CD14-positive monocyte (primary cell): ENCODE measurements around the gene ULK4. TPM values are rescaled to one million over a fixed set of nuclear protein-coding genes. Genes with fewer than 3 reads are reported as not detected.

ENCODE experiments used
- DNase-seq, 3 donors: peaks; one replicate each; pipeline ENCODE4 v3.0.0-alpha.2; 2011 to 2022
- H2AFZ ChIP-seq: 2 replicates; pipeline ENCODE4 v1.6.0; 2012; ENCODE audit warnings: mild to moderate bottlenecking, low read depth, low read length, inconsistent platforms; ENCODE audit not compliant: insufficient read depth, poor library complexity, severe bottlenecking
- H3K27ac ChIP-seq, 2 donors: 1 replicate in 1 of 2; 2 replicates in 1 of 2; pipeline ENCODE4 v1.5.1; 2012 to 2013; ENCODE audit warnings: low read length in 2 of 2, control low read depth in 1 of 2, inconsistent platforms in 1 of 2, low read depth in 1 of 2, mild to moderate bottlenecking in 1 of 2
- H3K27me3 ChIP-seq, 2 donors: one replicate each; pipeline versions ENCODE4 v1.6.0 to v1.6.1; 2011 to 2013; ENCODE audit warnings: low read length in 2 of 2; ENCODE audit not compliant: control insufficient read depth in 2 of 2, insufficient read depth in 2 of 2
- H3K36me3 ChIP-seq, 2 donors: replicated peaks in 1 of 2; 1 replicate in 1 of 2; 2 replicates in 1 of 2; pipeline versions ENCODE4 v1.5.1 to v1.6.1; 2012 to 2013; ENCODE audit warnings: low read length in 2 of 2, control low read depth in 1 of 2, inconsistent platforms in 1 of 2, mild to moderate bottlenecking in 1 of 2; ENCODE audit not compliant: insufficient read depth in 2 of 2, control insufficient read depth in 1 of 2
- H3K4me1 ChIP-seq, 2 donors: 1 replicate in 1 of 2; 2 replicates in 1 of 2; pipeline versions ENCODE4 v1.5.1 to v1.6.1; 2012 to 2013; ENCODE audit warnings: low read length in 2 of 2, control low read depth in 1 of 2, inconsistent platforms in 1 of 2, mild to moderate bottlenecking in 1 of 2, moderate library complexity in 1 of 2; ENCODE audit not compliant: insufficient read depth in 2 of 2, control insufficient read depth in 1 of 2
- H3K4me2 ChIP-seq: replicated peaks from 2 replicates; pipeline ENCODE3; 2012; ENCODE audit warnings: low read length, moderate library complexity, mild to moderate bottlenecking; ENCODE audit not compliant: poor library complexity, severe bottlenecking; ENCODE audit errors: extremely low read depth
- H3K4me3 ChIP-seq, 3 experiments: fragments of 200-600 bp in 1 of 3; sonication (generic) in 1 of 3; replicated peaks in 1 of 3; 1 replicate in 2 of 3; 2 replicates in 1 of 3; pipeline ENCODE4 v1.5.1; 2011 to 2013; ENCODE audit warnings: low read length in 3 of 3, mild to moderate bottlenecking in 3 of 3, control low read depth in 2 of 3, low read depth in 2 of 3, inconsistent platforms in 1 of 3, moderate library complexity in 1 of 3
- H3K79me2 ChIP-seq: 2 replicates; pipeline ENCODE4 v1.6.0; 2012; ENCODE audit warnings: mild to moderate bottlenecking, control low read depth, inconsistent platforms, low read length, moderate library complexity; ENCODE audit not compliant: insufficient read depth
- H3K9ac ChIP-seq: 2 replicates; pipeline ENCODE4 v1.6.0; 2017; ENCODE audit warnings: low read length, mild to moderate bottlenecking; ENCODE audit not compliant: insufficient read depth, poor library complexity, severe bottlenecking
- H3K9me3 ChIP-seq, 2 donors: replicated peaks in 1 of 2; 1 replicate in 1 of 2; 2 replicates in 1 of 2; pipeline versions ENCODE4 v1.5.1 to v1.6.1; 2012 to 2013; ENCODE audit warnings: low read length in 2 of 2, control low read depth in 1 of 2; ENCODE audit not compliant: control insufficient read depth in 1 of 2, insufficient read depth in 1 of 2
- H4K20me1 ChIP-seq: 2 replicates; pipeline ENCODE4 v1.6.0; 2012; ENCODE audit warnings: mild to moderate bottlenecking, low read length, control low read depth, moderate library complexity; ENCODE audit not compliant: insufficient read depth
- H3K27ac Mint-ChIP-seq, 7 donors: one replicate each; pipeline ENCODE4 v1.8.0; 2020; ENCODE audit warnings: mild to moderate bottlenecking in 7 of 7, mixed read lengths in 7 of 7, moderate library complexity in 6 of 7, inconsistent platforms in 2 of 7
- H3K27me3 Mint-ChIP-seq, 3 donors: one replicate each; pipeline ENCODE4 v1.8.0; 2021 to 2022; ENCODE audit warnings: low read depth in 3 of 3, mild to moderate bottlenecking in 3 of 3, mixed read lengths in 3 of 3, moderate library complexity in 3 of 3, inconsistent platforms in 1 of 3
- H3K36me3 Mint-ChIP-seq, 2 donors: one replicate each; pipeline ENCODE4 v1.8.0; 2020; ENCODE audit warnings: mixed read lengths in 2 of 2, inconsistent platforms in 1 of 2, mild to moderate bottlenecking in 1 of 2
- H3K4me1 Mint-ChIP-seq: one replicate; pipeline ENCODE4 v1.8.0; 2020; ENCODE audit warnings: mild to moderate bottlenecking, mixed read lengths
- H3K4me3 Mint-ChIP-seq, 2 donors: one replicate each; pipeline ENCODE4 v1.8.0; 2020; ENCODE audit warnings: mild to moderate bottlenecking in 2 of 2, mixed read lengths in 2 of 2, moderate library complexity in 1 of 2
- H3K9me3 Mint-ChIP-seq, 7 donors: one replicate each; pipeline ENCODE4 v1.8.0; 2020 to 2022; ENCODE audit warnings: mixed read lengths in 7 of 7, mild to moderate bottlenecking in 6 of 7, moderate library complexity in 6 of 7, inconsistent platforms in 2 of 7
- WGBS: methylation state at CpG from one replicate; pipeline ENCODE4 v1.1.5; 2013; ENCODE audit warnings: missing lambda C conversion rate; ENCODE audit not compliant: insufficient coverage; 5-methylcytosine and 5-hydroxymethylcytosine counted together
- intact Hi-C, 2 donors: fragments of 100-400 bp; cut with micrococcal nuclease; formaldehyde crosslinking; loops; one replicate each; pipeline versions ENCODE4 v1.15.0 to v1.15.1; 2023
- polyA plus RNA-seq, 3 donors: library from polyadenylated mRNA; depleted of rRNA in 1 of 3; unstranded in 2 of 3; stranded (reverse) in 1 of 3; fragments of 300-500 nt in 2 of 3; fragments of >200 nt in 1 of 3; fragmentation: Illumina TruSeq in 2 of 3; gene quantifications; 1 replicate in 2 of 3; 2 replicates in 1 of 3; pipeline ENCODE4 v1.2.3, GENCODE V29; 2012 to 2021
- TF ChIP-seq, protein P1 (sequence below): fragments of 200-600 bp; IDR thresholded peaks from one replicate; pipeline ENCODE4 v1.8.0; 2022; ENCODE audit warnings: antibody characterized with exemption, mild to moderate bottlenecking

Gene ULK4
- polyA plus RNA-seq, 3 donors = 6.7 to 14.0 (median 11.8) TPM

DNA sequence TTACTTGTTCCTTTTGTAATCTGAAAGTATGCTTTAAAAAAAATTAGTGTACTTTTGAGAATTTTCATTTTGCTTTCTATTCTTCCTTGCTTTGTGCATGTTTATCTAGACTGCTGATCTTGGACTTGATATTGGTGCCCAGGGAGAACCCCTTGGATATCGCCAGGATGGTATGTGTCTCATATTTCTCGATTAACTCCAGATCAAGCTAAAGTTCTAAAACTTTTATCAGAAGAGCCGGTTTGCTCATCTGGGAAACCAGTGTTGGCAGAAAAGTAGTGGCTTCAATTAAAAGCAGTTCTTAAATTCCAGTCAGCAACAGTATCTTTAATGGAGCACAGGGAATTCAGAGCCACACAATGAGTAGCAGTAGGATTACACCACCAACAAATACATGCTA is 724.0 kb downstream of the ULK4 start:
- Mint-ChIP-seq H3K4me3 (no peak overlapping the region), H3K9me3 (peaks cover 0 to 2% (median 0%) of the 10 kb centered on the region in 7 donors), H3K27me3 (no peaks in the 10 kb centered on the region), H3K4me1 (no peaks in the 10 kb centered on the region), H3K36me3 (peaks cover 92 to 94% of the 10 kb centered on the region in 2 donors), H3K27ac (peak overlapping the region in 2 of 7 donors; percentile 9 to 35)
- no peaks in the 10 kb centered on the region for H3K27me3 ChIP-seq
- peaks cover 73% of the 10 kb centered on the region for H4K20me1 ChIP-seq
- no peak overlapping the region for H3K4me3 ChIP-seq
- TF ChIP-seq, protein P1, sequence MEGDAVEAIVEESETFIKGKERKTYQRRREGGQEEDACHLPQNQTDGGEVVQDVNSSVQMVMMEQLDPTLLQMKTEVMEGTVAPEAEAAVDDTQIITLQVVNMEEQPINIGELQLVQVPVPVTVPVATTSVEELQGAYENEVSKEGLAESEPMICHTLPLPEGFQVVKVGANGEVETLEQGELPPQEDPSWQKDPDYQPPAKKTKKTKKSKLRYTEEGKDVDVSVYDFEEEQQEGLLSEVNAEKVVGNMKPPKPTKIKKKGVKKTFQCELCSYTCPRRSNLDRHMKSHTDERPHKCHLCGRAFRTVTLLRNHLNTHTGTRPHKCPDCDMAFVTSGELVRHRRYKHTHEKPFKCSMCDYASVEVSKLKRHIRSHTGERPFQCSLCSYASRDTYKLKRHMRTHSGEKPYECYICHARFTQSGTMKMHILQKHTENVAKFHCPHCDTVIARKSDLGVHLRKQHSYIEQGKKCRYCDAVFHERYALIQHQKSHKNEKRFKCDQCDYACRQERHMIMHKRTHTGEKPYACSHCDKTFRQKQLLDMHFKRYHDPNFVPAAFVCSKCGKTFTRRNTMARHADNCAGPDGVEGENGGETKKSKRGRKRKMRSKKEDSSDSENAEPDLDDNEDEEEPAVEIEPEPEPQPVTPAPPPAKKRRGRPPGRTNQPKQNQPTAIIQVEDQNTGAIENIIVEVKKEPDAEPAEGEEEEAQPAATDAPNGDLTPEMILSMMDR = no peak
- H3K79me2 ChIP-seq = no peaks in the 10 kb centered on the region
- H2AFZ ChIP-seq = no peak overlapping the region
- H3K9ac ChIP-seq = no peak overlapping the region
- DNase-seq = no peak
- intact Hi-C loops = loop anchor here in 1 of 2 donors (5.0 kb wide), 1 partner anchor 776 kb away; no protein-coding TSS in a partner anchor
- H3K4me2 ChIP-seq = no peak overlapping the region
- H3K36me3 ChIP-seq = peaks cover 90 to 97% of the 10 kb centered on the region in 2 donors
- H3K9me3 ChIP-seq = no peaks in the 10 kb centered on the region
- H3K4me1 ChIP-seq = no peaks in the 10 kb centered on the region
- 100% methylated on average over 2 of the region's 3 CpGs for WGBS
- no peak overlapping the region for H3K27ac ChIP-seq

DNA sequence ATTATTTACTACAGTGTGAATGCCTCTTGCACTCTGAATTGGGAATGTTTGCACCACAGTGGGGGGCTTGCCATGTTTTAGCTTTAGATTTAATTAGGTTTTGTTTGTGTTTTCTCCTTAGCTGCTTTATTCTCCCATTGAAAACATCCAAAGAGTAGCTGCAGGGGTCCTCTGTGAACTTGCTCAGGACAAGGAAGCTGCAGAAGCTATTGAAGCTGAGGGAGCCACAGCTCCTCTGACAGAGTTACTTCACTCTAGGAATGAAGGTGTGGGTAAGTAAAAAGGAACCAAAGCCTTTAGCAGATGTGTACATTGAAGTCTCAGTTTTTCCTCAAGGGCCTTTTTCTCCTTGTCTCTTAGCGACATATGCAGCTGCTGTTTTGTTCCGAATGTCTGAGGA is 725.7 kb downstream of the ULK4 start:
- Mint-ChIP-seq H3K27ac (peak overlapping the region in 2 of 7 donors; percentile 57), H3K9me3 (peaks cover 0 to 2% (median 0%) of the 10 kb centered on the region in 7 donors), H3K27me3 (no peaks in the 10 kb centered on the region), H3K36me3 (peaks cover 95 to 96% of the 10 kb centered on the region in 2 donors), H3K4me1 (no peaks in the 10 kb centered on the region), H3K4me3 (no peak overlapping the region)
- H2AFZ ChIP-seq = no peak overlapping the region
- no peaks in the 10 kb centered on the region for H3K4me1 ChIP-seq
- H3K36me3 ChIP-seq = peaks cover 100% of the 10 kb centered on the region in 2 donors
- no peaks in the 10 kb centered on the region for H3K9me3 ChIP-seq
- DNase-seq = no peak
- peaks cover 90% of the 10 kb centered on the region for H4K20me1 ChIP-seq
- TF ChIP-seq, protein P1 = no peak
- no peaks in the 10 kb centered on the region for H3K79me2 ChIP-seq
- H3K9ac ChIP-seq = no peak overlapping the region
- H3K4me2 ChIP-seq = no peak overlapping the region
- intact Hi-C loops = loop anchor here in 1 of 2 donors (5.0 kb wide), 1 partner anchor 774 kb away; no protein-coding TSS in a partner anchor
- H3K4me3 ChIP-seq = no peak overlapping the region
- no peaks in the 10 kb centered on the region for H3K27me3 ChIP-seq
- WGBS = 80% methylated on average over 1 of the region's 2 CpGs
- H3K27ac ChIP-seq = no peak overlapping the region
